Activated CD4-positive, alpha-beta T cell treated with anti-CD3 and anti-CD28 coated beads, Interleukin-2, Interleukin-4, amounts not matched to agents 100 ng/mL and 50 ng/mL, durations not matched to agents 16 hours and 8 hours (primary cell): ENCODE results near the gene FCRL3.
"Not testable (repeated sequence)": the region's sequence is repeated elsewhere in the genome, so short reads cannot be mapped to it uniquely, and the experiment has no call there.

Source experiments
- DNase-seq: peaks from one replicate; pipeline ENCODE4 v3.0.0-alpha.2; 2020; ENCODE audit warnings: low spot score

FCRL3 gene

GRCh38 chr1:157700732-157701131, at the start of gene FCRL3:
TSS of gene FCRL3 (minus strand) at chr1:157700769. CDS start at chr1:157700489, 280 bp downstream.
- DNase-seq = no peak

GRCh38 chr1:157748262-157748817, 47.8 kb upstream of the FCRL3 start:
- no peak for DNase-seq

- DNase-seq = no peak
These were observed 38.8 kb upstream of the FCRL3 start for GRCh38 chr1:157739229-157739901.

GRCh38 chr1:157735991-157736390, 35.4 kb upstream of the FCRL3 start:
- not testable (repeated sequence) for DNase-seq

GRCh38 chr1:157734321-157734720, 33.8 kb upstream of the FCRL3 start:
- DNase-seq = no peak

- peak; percentile 4 for DNase-seq
These were observed 32.2 kb upstream of the FCRL3 start for GRCh38 chr1:157732755-157733154.

- no peak for DNase-seq
These were observed 24.6 kb upstream of the FCRL3 start for GRCh38 chr1:157725221-157725577.

- DNase-seq = no peak
These were observed 24.1 kb upstream of the FCRL3 start for GRCh38 chr1:157724537-157725220.

- DNase-seq = no peak
These were observed 22.6 kb upstream of the FCRL3 start for GRCh38 chr1:157723157-157723556.

GRCh38 chr1:157721985-157722384, 21.4 kb upstream of the FCRL3 start:
- DNase-seq = no peak

- no peak for DNase-seq
These were observed 15.2 kb upstream of the FCRL3 start for GRCh38 chr1:157715736-157716135.

GRCh38 chr1:157711802-157712201, 11.2 kb upstream of the FCRL3 start:
- DNase-seq = no peak

GRCh38 chr1:157704878-157705277, 4.3 kb upstream of the FCRL3 start:
- DNase-seq = no peak

- no peak for DNase-seq
These were observed 3.4 kb upstream of the FCRL3 start for GRCh38 chr1:157703981-157704380.

GRCh38 chr1:157702308-157702825, 1.8 kb upstream of the FCRL3 start:
- DNase-seq = no peak

GRCh38 chr1:157700305-157700704, 264 bp downstream of the FCRL3 start:
- no peak for DNase-seq

GRCh38 chr1:157697781-157698569, 2.6 kb downstream of the FCRL3 start:
- DNase-seq = no peak

GRCh38 chr1:157696966-157697628, 3.5 kb downstream of the FCRL3 start:
- no peak for DNase-seq

GRCh38 chr1:157695417-157695816, 5.2 kb downstream of the FCRL3 start:
- DNase-seq = no peak

GRCh38 chr1:157691285-157691920, 9.2 kb downstream of the FCRL3 start:
- DNase-seq = peak; percentile 11

- no peak for DNase-seq
These were observed 17.7 kb downstream of the FCRL3 start for GRCh38 chr1:157682710-157683437.
